Fibroblast of mammary gland (primary cell): ENCODE measurements around the gene SSC5D.

Source experiments
- DNase-seq: peaks from one replicate; pipeline ENCODE4 v3.0.0-alpha.2; 2010; ENCODE audit warnings: low read depth
- H3K4me3 ChIP-seq: 2 replicates; pipeline ENCODE4 v1.5.1; 2011; ENCODE audit warnings: low read depth, mild to moderate bottlenecking, low read length, moderate library complexity; ENCODE audit not compliant: control insufficient read depth
- TF ChIP-seq, protein P1 (sequence below): conservative IDR thresholded peaks from 2 replicates; pipeline ENCODE4 v1.5.1; 2011; ENCODE audit warnings: low read depth, low read length, inconsistent platforms; ENCODE audit not compliant: control insufficient read depth, insufficient read depth

Gene SSC5D

DNA sequence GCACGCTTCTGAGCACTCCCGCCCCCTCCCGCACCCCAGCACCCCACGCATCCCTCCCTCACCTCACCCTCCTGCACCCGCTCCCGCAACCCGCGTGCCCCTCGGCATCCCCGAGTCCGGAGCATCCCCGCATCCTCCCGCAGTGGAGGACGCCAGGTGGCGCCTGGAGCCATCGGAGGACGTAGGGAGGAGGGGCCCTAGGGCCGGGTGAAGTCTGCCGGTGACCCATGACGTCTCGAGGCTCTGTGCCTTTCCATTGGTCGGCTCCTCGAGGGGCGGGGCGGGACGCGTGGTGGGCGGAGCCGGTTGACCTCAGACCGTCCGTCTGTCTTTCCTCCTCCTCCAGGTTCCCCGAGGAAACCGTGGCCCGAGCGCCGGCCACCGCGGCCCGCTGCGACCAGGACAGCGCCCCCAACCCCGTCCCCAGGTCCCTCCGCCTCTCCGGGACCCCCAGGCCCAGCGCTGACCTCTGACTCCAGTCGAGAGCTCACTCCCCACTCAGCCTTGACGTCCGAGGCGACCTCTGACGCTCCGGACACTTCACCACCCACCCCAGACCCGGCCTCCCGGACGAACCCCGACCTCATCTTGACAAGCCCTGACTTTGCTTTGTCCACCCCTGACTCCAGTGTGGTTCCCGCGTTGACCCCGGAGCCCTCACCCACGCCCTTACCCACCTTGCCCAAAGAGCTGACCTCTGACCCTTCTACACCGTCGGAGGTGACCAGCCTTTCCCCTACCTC lies 28.8 kb downstream of the SSC5D start:
- DNase-seq = peak; percentile 91
- H3K4me3 ChIP-seq = peak overlapping the region; percentile 22
- TF ChIP-seq, protein P1, sequence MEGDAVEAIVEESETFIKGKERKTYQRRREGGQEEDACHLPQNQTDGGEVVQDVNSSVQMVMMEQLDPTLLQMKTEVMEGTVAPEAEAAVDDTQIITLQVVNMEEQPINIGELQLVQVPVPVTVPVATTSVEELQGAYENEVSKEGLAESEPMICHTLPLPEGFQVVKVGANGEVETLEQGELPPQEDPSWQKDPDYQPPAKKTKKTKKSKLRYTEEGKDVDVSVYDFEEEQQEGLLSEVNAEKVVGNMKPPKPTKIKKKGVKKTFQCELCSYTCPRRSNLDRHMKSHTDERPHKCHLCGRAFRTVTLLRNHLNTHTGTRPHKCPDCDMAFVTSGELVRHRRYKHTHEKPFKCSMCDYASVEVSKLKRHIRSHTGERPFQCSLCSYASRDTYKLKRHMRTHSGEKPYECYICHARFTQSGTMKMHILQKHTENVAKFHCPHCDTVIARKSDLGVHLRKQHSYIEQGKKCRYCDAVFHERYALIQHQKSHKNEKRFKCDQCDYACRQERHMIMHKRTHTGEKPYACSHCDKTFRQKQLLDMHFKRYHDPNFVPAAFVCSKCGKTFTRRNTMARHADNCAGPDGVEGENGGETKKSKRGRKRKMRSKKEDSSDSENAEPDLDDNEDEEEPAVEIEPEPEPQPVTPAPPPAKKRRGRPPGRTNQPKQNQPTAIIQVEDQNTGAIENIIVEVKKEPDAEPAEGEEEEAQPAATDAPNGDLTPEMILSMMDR = peak; percentile 82

DNA sequence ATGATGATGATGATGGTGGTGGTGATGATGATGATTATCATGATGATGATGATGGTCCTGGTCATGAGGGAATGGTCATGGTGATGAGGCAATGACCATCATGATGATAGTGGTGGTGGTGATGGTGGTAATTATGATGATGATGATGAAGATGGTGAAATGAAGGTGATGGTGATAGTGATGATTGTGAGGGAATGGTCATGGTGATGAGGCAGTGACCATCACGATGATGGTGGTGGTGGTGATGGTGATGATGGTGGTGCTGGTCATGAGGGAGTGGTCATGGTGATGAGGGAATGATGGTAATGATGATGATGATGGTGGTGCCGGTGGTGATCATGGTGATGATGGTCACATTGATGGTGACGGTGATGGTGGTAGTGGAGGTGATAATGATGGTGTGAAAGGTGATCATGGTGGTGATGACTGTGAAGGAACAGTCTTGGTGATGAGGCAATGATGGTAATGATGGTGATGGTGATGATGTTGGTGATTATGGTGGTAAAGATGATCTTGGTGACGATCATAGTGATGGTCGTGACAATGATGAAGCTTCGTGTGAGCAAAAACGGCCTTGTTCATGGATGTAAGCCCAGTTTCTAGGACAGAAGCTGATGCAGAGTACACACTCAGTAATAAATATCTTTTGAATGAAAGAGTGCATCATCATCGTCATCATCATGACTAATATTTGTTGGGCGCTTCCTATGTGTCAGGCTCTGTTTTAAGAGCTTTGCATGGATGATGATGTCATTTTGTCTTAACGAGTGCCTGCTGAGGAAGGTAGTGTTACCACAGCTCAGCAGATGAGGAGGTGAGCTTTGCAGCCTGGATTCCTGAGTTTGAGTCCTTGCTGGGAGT lies 31.4 kb downstream of the SSC5D start:
- peak; percentile 97 for DNase-seq
- H3K4me3 ChIP-seq = no peak overlapping the region
- TF ChIP-seq, protein P1 = no peak

DNA sequence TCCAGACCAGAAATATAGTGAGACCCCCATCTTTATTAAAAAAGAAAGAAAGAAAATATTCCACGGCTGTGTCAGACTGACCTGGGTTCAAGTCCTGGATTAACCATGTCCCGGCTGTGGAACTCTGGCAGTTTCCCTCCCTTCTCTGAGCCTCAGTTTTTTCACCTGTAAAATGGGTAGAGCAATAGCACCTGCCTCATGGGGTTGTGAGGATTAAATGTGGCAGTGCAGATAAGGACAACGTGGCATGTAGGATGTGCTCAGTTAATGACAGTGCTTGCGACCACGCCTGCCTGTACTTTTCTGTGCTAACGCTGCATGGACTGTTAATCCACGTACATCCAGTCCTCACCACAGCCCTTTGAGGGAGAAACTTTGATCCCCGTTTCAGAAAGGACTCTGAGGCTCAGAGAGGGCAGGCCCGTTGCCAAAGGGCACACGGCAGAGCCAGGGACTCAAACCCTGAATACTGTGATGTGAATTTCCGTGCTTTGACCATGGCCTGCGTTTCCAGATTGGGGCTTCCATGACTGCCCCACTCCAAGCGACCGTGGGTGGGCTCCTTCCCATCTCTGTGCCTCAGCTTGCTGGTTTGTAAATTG lies 32.6 kb downstream of the SSC5D start:
- DNase-seq = no peak
- TF ChIP-seq, protein P1 = no peak

DNA sequence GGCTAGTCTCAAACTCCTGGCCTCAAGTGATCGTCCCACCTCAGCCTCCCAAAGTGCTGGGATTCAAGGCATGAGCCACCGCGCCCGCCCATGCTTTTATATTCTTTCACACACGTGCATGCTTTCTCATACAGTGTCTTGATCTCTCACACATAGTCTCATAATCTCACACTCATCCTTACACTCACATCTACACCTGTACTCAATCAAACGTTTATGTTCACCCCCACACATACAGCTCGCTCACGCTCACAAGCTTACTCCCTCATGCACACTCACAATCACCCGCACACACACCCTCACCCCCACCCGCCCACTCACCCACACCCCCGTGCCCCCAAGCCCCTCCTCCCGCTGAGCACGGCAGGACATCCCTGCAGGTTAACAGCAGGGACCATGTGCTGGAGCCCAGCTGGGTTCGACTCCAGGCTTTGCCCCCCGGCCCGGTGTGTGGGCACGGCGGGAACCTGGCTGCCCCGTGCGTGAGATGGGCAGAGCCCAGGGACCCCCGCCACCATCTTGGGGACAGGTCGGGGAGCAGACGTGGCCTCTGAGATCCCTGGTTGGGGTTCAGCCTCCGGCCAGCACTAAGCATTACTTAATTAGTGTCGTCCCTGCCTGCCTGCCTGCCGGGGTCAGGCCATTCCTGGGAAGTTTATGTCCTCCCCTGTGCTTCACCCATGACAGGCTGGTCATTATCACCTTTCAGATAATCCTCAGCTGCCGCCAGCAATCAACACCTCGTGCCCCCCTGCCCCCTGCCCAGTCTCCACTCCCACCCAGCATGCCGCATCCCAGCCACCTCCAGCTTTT lies 37.3 kb downstream of the SSC5D start:
- H3K4me3 ChIP-seq = no peak overlapping the region
- TF ChIP-seq, protein P1 = no peak
- no peak for DNase-seq

More for the DNA sequence above, 32.6 kb downstream of the SSC5D start:
- H3K4me3 ChIP-seq = no peak overlapping the region

DNA sequence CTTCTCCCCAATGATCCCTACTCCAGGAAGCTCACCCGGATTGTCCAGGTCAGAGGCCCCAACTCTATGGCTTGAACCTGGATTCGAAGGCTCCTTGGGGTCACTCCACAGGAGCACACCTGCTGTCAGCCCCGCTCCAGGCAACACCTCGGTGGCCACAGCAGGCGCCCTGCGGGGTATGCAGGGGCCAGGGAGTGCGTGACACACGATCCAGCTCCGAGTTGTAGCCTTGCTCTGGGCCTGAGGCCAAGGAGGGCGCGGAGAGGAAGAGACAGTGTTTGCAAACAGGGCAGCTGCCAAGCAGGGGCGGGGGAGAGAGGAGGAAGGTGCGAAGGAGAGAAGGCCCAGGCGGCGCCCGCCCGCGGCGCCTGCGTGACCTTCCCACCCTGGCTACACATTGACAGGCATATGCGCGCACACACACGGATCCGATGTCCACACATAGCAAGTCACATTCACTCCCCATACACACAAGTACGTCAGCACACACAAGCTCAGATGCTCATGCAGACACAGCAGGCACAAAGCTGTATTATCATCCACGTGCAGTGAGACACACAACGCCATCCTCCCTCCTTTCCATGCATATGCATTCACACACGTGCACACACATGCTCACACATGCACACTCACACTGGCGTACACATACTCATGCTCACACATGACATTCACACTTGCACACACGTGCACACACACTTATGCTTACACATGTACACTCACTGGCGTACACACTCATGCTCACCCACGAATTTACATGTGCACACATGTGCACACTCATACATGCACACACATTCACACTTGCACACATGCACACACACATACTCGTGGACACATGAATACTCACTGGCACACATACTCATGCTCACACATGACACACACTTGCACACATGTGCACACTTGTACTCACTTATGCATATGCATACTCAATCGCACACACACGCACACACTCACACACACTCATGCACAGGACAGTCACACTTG lies 38.3 kb downstream of the SSC5D start:
- TF ChIP-seq, protein P1 = no peak
- DNase-seq = peak; percentile 87
- no peak overlapping the region for H3K4me3 ChIP-seq
